HCT116 (cell line): ENCODE results near the gene H3-3A. TPM values are rescaled to one million over a fixed set of nuclear protein-coding genes. Genes with fewer than 3 reads are reported as not detected.

Source experiments
- ATAC-seq: fragments of 200-7000 bp; cut with Tn5 transposase; 2 replicates; pipeline ENCODE4 v1.9.1; 2020; ENCODE audit warnings: mild to moderate bottlenecking, moderate library complexity
- BruUV-seq: library from RNA; stranded (reverse); fragments of 400-500 nt; replicated peaks from 2 replicates; lab custom pipeline; 2021; lab: Mats Ljungman, UMichigan
- CTCF ChIA-PET: fragments of 300-600 bp; sonication (Branson Sonifier 250); formaldehyde crosslinking; loops from one replicate; lab custom pipeline; 2021; ENCODE audit warnings: antibody characterized with exemption; lab: Charles Lee
- POLR2A ChIA-PET: fragments of 300-600, 350-600 bp; sonication (Branson Sonifier 250); formaldehyde crosslinking; loops from one replicate; lab custom pipeline; 2021; ENCODE audit warnings: antibody characterized with exemption; lab: Charles Lee
- RAD21 ChIA-PET, 2 experiments: fragments of 300-600 bp; sonication (Branson Sonifier 250); formaldehyde crosslinking; loops; one replicate each; lab custom pipeline; 2023; ENCODE audit warnings: low total read pairs in 2 of 2; ENCODE audit not compliant: uncharacterized antibody in 2 of 2, unreplicated experiment in 2 of 2, low non-redundant PET in 1 of 2; lab: Charles Lee
- DNase-seq: peaks from one replicate; pipeline ENCODE4 v3.0.0-alpha.2; 2010; ENCODE audit warnings: low read depth, low spot score
- H2AFZ ChIP-seq: fragments of 200-600 bp; shearing (Covaris generic), sonication (generic); 2 replicates; pipeline ENCODE4 v1.6.1; 2017; ENCODE audit warnings: low read depth, mixed run types, mixed read lengths, antibody characterized with exemption, low read length; ENCODE audit not compliant: poor library complexity, severe bottlenecking
- H3K27ac ChIP-seq: 2 replicates; pipeline ENCODE4 v1.5.1; 2012; ENCODE audit warnings: low read depth, low read length
- H3K27me3 ChIP-seq: fragments of 200-600 bp; sonication (generic); 2 replicates; pipeline ENCODE4 v1.6.1; 2016; ENCODE audit warnings: mixed run types, low read length, mixed read lengths; ENCODE audit not compliant: insufficient read depth
- H3K36me3 ChIP-seq, 2 experiments: fragments of 200-500 bp in 1 of 2; fragments of 200-600 bp in 1 of 2; sonication (Bioruptor generic) in 1 of 2; sonication (generic) in 1 of 2; 2 replicates each; pipeline versions ENCODE4 v1.5.1 to v1.6.1; 2014 to 2016; ENCODE audit warnings: low read length in 2 of 2, inconsistent platforms in 1 of 2, mixed read lengths in 1 of 2, mixed run types in 1 of 2; ENCODE audit not compliant: insufficient read depth in 2 of 2, control insufficient read depth in 1 of 2
- H3K4me1 ChIP-seq, 2 experiments: fragments of 200-600 bp in 1 of 2; sonication (generic) in 1 of 2; 2 replicates each; pipeline versions ENCODE4 v1.5.1 to v1.6.1; 2012 to 2017; ENCODE audit warnings: low read length in 2 of 2, inconsistent platforms in 1 of 2, mild to moderate bottlenecking in 1 of 2, mixed read lengths in 1 of 2, mixed run types in 1 of 2, moderate library complexity in 1 of 2; ENCODE audit not compliant: insufficient read depth in 2 of 2, control insufficient read depth in 1 of 2
- H3K4me2 ChIP-seq: fragments of 200-600 bp; sonication (generic); 2 replicates; pipeline ENCODE4 v1.6.1; 2017; ENCODE audit warnings: mixed run types, low read length, mixed read lengths
- H3K4me3 ChIP-seq, 2 experiments: fragments of 200-600 bp in 1 of 2; sonication (generic) in 1 of 2; replicated peaks in 1 of 2; 2 replicates each; pipeline ENCODE4 v1.5.1; 2011 to 2016; ENCODE audit warnings: low read length in 2 of 2, control low read depth in 1 of 2, low read depth in 1 of 2, mild to moderate bottlenecking in 1 of 2, mixed read lengths in 1 of 2, mixed run types in 1 of 2
- H3K79me2 ChIP-seq: fragments of 200-600 bp; sonication (generic); 2 replicates; pipeline ENCODE4 v1.6.1; 2017; ENCODE audit warnings: mild to moderate bottlenecking, mixed run types, low read length, moderate library complexity, mixed read lengths; ENCODE audit not compliant: insufficient read depth
- H3K9ac ChIP-seq: fragments of 200-600 bp; sonication (generic); 2 replicates; pipeline ENCODE4 v1.6.1; 2016; ENCODE audit warnings: low read length, mixed read lengths
- H3K9me2 ChIP-seq: fragments of 200-600 bp; sonication (generic), shearing (Covaris generic); 2 replicates; pipeline ENCODE4 v1.6.1; 2017; ENCODE audit warnings: mixed run types, mild to moderate bottlenecking, moderate library complexity; ENCODE audit not compliant: insufficient read depth
- H3K9me3 ChIP-seq, 2 experiments: fragments of 200-500 bp in 1 of 2; fragments of 200-600 bp in 1 of 2; sonication (Bioruptor generic) in 1 of 2; sonication (generic) in 1 of 2; 2 replicates each; pipeline ENCODE4 v1.6.1; 2014 to 2017; ENCODE audit warnings: low read length in 2 of 2, mixed read lengths in 2 of 2, inconsistent platforms in 1 of 2, low read depth in 1 of 2, mild to moderate bottlenecking in 1 of 2, mixed run types in 1 of 2, moderate library complexity in 1 of 2; ENCODE audit not compliant: control insufficient read depth in 1 of 2, insufficient read depth in 1 of 2
- H4K20me1 ChIP-seq: fragments of 200-600 bp; sonication (generic), shearing (Covaris generic); 2 replicates; pipeline ENCODE4 v1.6.1; 2017; ENCODE audit warnings: mixed run types, mild to moderate bottlenecking, moderate library complexity; ENCODE audit not compliant: insufficient read depth
- CEBPB ChIP-seq: IDR thresholded peaks from 2 replicates; pipeline ENCODE4 v1.6.1; 2012; ENCODE audit warnings: low read depth
- EGR1 ChIP-seq: IDR thresholded peaks from 2 replicates; pipeline ENCODE4 v1.6.1; 2012; ENCODE audit warnings: low read depth
- EZH2 ChIP-seq: fragments of 200-600 bp; sonication (generic); IDR thresholded peaks from 2 replicates; pipeline ENCODE4 v1.6.1; 2017; ENCODE audit warnings: antibody characterized with exemption, mixed run types
- FOSL1 ChIP-seq: IDR thresholded peaks from 2 replicates; pipeline ENCODE4 v1.6.1; 2012; ENCODE audit warnings: low read depth
- JUND ChIP-seq: IDR thresholded peaks from 2 replicates; pipeline ENCODE4 v1.6.1; 2012
- POLR2A ChIP-seq: IDR thresholded peaks from 2 replicates; pipeline ENCODE4 v1.7.0; 2011; ENCODE audit warnings: borderline replicate concordance; ENCODE audit not compliant: insufficient read depth, insufficient read length; ENCODE audit errors: extremely low read depth
- POLR2AphosphoS5 ChIP-seq: IDR thresholded peaks from 2 replicates; pipeline ENCODE4 v1.6.1; 2011; ENCODE audit warnings: mild to moderate bottlenecking, low read depth, low read length, moderate library complexity
- REST ChIP-seq: IDR thresholded peaks from 2 replicates; pipeline ENCODE4 v1.6.1; 2012; ENCODE audit warnings: low read depth
- SP1 ChIP-seq: IDR thresholded peaks from 2 replicates; pipeline ENCODE4 v1.6.1; 2012; ENCODE audit warnings: low read depth
- SRF ChIP-seq: IDR thresholded peaks from 2 replicates; pipeline ENCODE4 v1.6.1; 2012; ENCODE audit warnings: low read depth
- TCF7L2 ChIP-seq: IDR thresholded peaks from 2 replicates; pipeline ENCODE4 v1.7.0; 2011; ENCODE audit warnings: borderline replicate concordance, inconsistent platforms; ENCODE audit not compliant: insufficient read depth, insufficient read length; ENCODE audit errors: extremely low read depth
- intact Hi-C: fragments of 100-400 bp; cut with micrococcal nuclease; formaldehyde crosslinking; loops from 2 replicates; pipeline ENCODE4 v1.10.0; 2022
- total RNA-seq: library from RNA; stranded (reverse); gene quantifications from one replicate; pipeline ENCODE4 v1.2.1, GENCODE V29; 2021; ENCODE audit not compliant: unreplicated experiment
- TF ChIP-seq, protein P1 (sequence below): IDR thresholded peaks from 2 replicates; pipeline ENCODE4 v1.6.1; 2012

The H3-3A gene
- total RNA-seq, 1 experiment from 2014 or later, result 386 TPM

- TF ChIP-seq TCF7L2, result no peak
- TF ChIP-seq CEBPB, result no peak
- TF ChIP-seq, protein P1, sequence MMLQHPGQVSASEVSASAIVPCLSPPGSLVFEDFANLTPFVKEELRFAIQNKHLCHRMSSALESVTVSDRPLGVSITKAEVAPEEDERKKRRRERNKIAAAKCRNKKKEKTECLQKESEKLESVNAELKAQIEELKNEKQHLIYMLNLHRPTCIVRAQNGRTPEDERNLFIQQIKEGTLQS, result no peak
- TF ChIP-seq SRF, result no peak
- TF ChIP-seq EGR1, result no peak
- no peak for TF ChIP-seq POLR2AphosphoS5
- TF ChIP-seq FOSL1, result no peak
- no peak for TF ChIP-seq POLR2A
- TF ChIP-seq REST, result no peak
- no peak for TF ChIP-seq JUND
- no peak for TF ChIP-seq EZH2
- no peak for TF ChIP-seq SP1
- Histone ChIP-seq H3K36me3 (no peaks in the 10 kb centered on the region), H3K4me3 (no peak overlapping the region), H3K27me3 (no peaks in the 10 kb centered on the region), H3K79me2 (no peaks in the 10 kb centered on the region), H2AFZ (no peak overlapping the region), H3K9ac (no peak overlapping the region), H3K27ac (no peak overlapping the region), H3K4me2 (no peak overlapping the region), H3K9me3 (no peaks in the 10 kb centered on the region), H3K9me2 (no peaks in the 10 kb centered on the region), H4K20me1 (no peaks in the 10 kb centered on the region), H3K4me1 (peaks cover 0 to 6% of the 10 kb centered on the region in 2 experiments; a peak in 1 of 4 replicates)
- intact Hi-C loops, result no loop called here
- ATAC-seq (no peak), DNase-seq (no peak)
- ChIA-PET CTCF (interaction anchor here (0.6 kb wide), 1 partner anchor 35 kb away, joined by 3 read pairs; no protein-coding TSS in a partner anchor), RAD21 (no interaction called here), POLR2A (no interaction called here)
- BruUV-seq, result no TSS peak
Measured at GRCh38 chr1:226097866-226098625, 35.5 kb downstream of the H3-3A start.
